A549 (cell line): Measurements from ENCODE around the gene NINL.

Source experiments
- CBX2 ChIP-seq: fragments of 200-600 bp; sonication (generic); IDR thresholded peaks from 2 replicates; pipeline ENCODE4 v1.6.1; 2016; ENCODE audit warnings: low read depth, mild to moderate bottlenecking, borderline replicate concordance
- CEBPB ChIP-seq, 2 experiments: fragments of >200 bp in 1 of 2; sonication (Bioruptor Twin) in 1 of 2; formaldehyde crosslinking in 1 of 2; IDR thresholded peaks; 2 replicates each; pipeline ENCODE4 v1.6.1; 2012 to 2016
- CTCF ChIP-seq: fragments of >200 bp; sonication (Bioruptor Twin); formaldehyde crosslinking; IDR thresholded peaks from 3 replicates; pipeline ENCODE4 v1.5.1; 2016
- EP300 ChIP-seq, 2 experiments: fragments of >200 bp; sonication (Bioruptor Twin); formaldehyde crosslinking; IDR thresholded peaks; 2 replicates in 1 of 2; 3 replicates in 1 of 2; pipeline ENCODE4 v1.6.1; 2016 to 2017
- HDAC2 ChIP-seq: fragments of 200-600 bp; sonication (generic); IDR thresholded peaks from 2 replicates; pipeline ENCODE4 v1.6.1; 2016
- POLR2A ChIP-seq: IDR thresholded peaks from 2 replicates; pipeline ENCODE4 v1.6.1; 2012; ENCODE audit warnings: mild to moderate bottlenecking, low read length
- REST ChIP-seq: fragments of 200-600 bp; sonication (generic); IDR thresholded peaks from 2 replicates; pipeline ENCODE4 v1.6.1; 2016; ENCODE audit warnings: antibody characterized with exemption, mild to moderate bottlenecking, moderate library complexity
- SMC3 ChIP-seq: fragments of >200 bp; sonication (Bioruptor Twin); formaldehyde crosslinking; IDR thresholded peaks from 3 replicates; pipeline ENCODE4 v1.6.1; 2018; ENCODE audit warnings: inconsistent platforms
- SREBF2 ChIP-seq: fragments of 450-650 bp; IDR thresholded peaks from 2 replicates; pipeline ENCODE4 v1.6.1; 2014; ENCODE audit warnings: mild to moderate bottlenecking, moderate library complexity
- ZC3H11A ChIP-seq: fragments of 450-650 bp; IDR thresholded peaks from 2 replicates; pipeline ENCODE4 v1.6.1; 2014; ENCODE audit warnings: antibody characterized with exemption, mild to moderate bottlenecking
- ZFP36 ChIP-seq: fragments of 450-650 bp; IDR thresholded peaks from 2 replicates; pipeline ENCODE4 v1.6.1; 2014; ENCODE audit warnings: borderline replicate concordance; ENCODE audit not compliant: partially characterized antibody

GRCh38 chr20:25619514-25619913 lies 34.2 kb upstream of the NINL start:
- TF ChIP-seq CTCF (no peak), SMC3 (no peak), CEBPB (IDR thresholded peaks at IDR 0.05) (no peak), SREBF2 (no peak), EP300 (IDR thresholded peaks at IDR 0.05) (no peak), ZC3H11A (no peak), POLR2A (no peak), REST (no peak), CBX2 (no peak), ZFP36 (no peak), HDAC2 (no peak)
